Neural progenitor cell (in vitro differentiated cells): Measurements from ENCODE around the gene CCT5. TPM values are rescaled to one million over a fixed set of nuclear protein-coding genes. Genes with fewer than 3 reads are reported as not detected.

Source experiments
- DNase-seq: peaks from one replicate; pipeline ENCODE4 v3.0.0-alpha.2; 2016; ENCODE audit warnings: low spot score
- H2AFZ ChIP-seq: fragments of 200-600 bp; sonication (generic); replicated peaks from 2 replicates; pipeline ENCODE4 v1.6.1; 2016; ENCODE audit warnings: antibody characterized with exemption
- H3F3A ChIP-seq: fragments of 200-600 bp; sonication (generic); 2 replicates; pipeline ENCODE4 v1.6.1; 2016; ENCODE audit warnings: antibody characterized with exemption, low read depth
- H3K27ac ChIP-seq: fragments of 200-600 bp; sonication (generic); 2 replicates; pipeline ENCODE4 v1.5.1; 2016; ENCODE audit warnings: mild to moderate bottlenecking
- H3K27me3 ChIP-seq: fragments of 200-600 bp; sonication (generic); 2 replicates; pipeline ENCODE4 v1.6.1; 2016; ENCODE audit warnings: mild to moderate bottlenecking, moderate library complexity
- H3K36me3 ChIP-seq: fragments of 200-600 bp; sonication (generic); 2 replicates; pipeline ENCODE4 v1.5.1; 2016
- H3K4me1 ChIP-seq: fragments of 200-600 bp; sonication (generic); 2 replicates; pipeline ENCODE4 v1.6.1; 2016; ENCODE audit warnings: mixed run types
- H3K4me2 ChIP-seq: fragments of 200-600 bp; sonication (generic); 2 replicates; pipeline ENCODE4 v1.6.1; 2016
- H3K4me3 ChIP-seq: fragments of 200-600 bp; sonication (generic); 2 replicates; pipeline ENCODE4 v1.5.1; 2016
- H3K79me2 ChIP-seq: fragments of 200-600 bp; sonication (generic); 2 replicates; pipeline ENCODE4 v1.6.1; 2016; ENCODE audit warnings: low read depth
- H3K9ac ChIP-seq: fragments of 200-600 bp; sonication (generic); 2 replicates; pipeline ENCODE4 v1.6.1; 2016
- H3K9me3 ChIP-seq: fragments of 200-600 bp; sonication (generic); 2 replicates; pipeline ENCODE4 v1.5.1; 2016; ENCODE audit warnings: low read depth
- H4K20me1 ChIP-seq: fragments of 200-600 bp; sonication (generic); 2 replicates; pipeline ENCODE4 v1.6.1; 2016; ENCODE audit warnings: low read depth
- H3K27ac Mint-ChIP-seq: 3 replicates; pipeline ENCODE4 v1.8.0; 2021; ENCODE audit warnings: mixed read lengths
- H3K27me3 Mint-ChIP-seq: 2 replicates; pipeline ENCODE4 v1.8.0; 2022; ENCODE audit warnings: low read depth, mild to moderate bottlenecking, inconsistent platforms, moderate library complexity, mixed read lengths; ENCODE audit not compliant: insufficient read depth
- H3K36me3 Mint-ChIP-seq: 3 replicates; pipeline ENCODE4 v1.8.0; 2021; ENCODE audit warnings: mixed read lengths
- H3K4me1 Mint-ChIP-seq: 3 replicates; pipeline ENCODE4 v1.8.0; 2021; ENCODE audit warnings: mixed read lengths
- H3K4me3 Mint-ChIP-seq: 3 replicates; pipeline ENCODE4 v1.8.0; 2021; ENCODE audit warnings: mild to moderate bottlenecking, moderate library complexity, mixed read lengths
- H3K9me3 Mint-ChIP-seq: 3 replicates; pipeline ENCODE4 v1.8.0; 2020; ENCODE audit warnings: mixed read lengths
- CTCF ChIP-seq: fragments of 200-600 bp; sonication (generic); IDR thresholded peaks from 2 replicates; pipeline ENCODE4 v1.5.1; 2017; ENCODE audit warnings: antibody characterized with exemption, mild to moderate bottlenecking
- EZH2 ChIP-seq: fragments of 200-600 bp; sonication (generic); IDR thresholded peaks from 2 replicates; pipeline ENCODE4 v1.6.1; 2017; ENCODE audit warnings: antibody characterized with exemption, mild to moderate bottlenecking, moderate library complexity
- EZH2phosphoT487 ChIP-seq: fragments of 200-600 bp; sonication (generic); IDR thresholded peaks from 2 replicates; pipeline ENCODE4 v1.6.1; 2017; ENCODE audit warnings: antibody characterized with exemption
- total RNA-seq: library from RNA; depleted of rRNA; stranded (reverse); fragments of >200 nt; gene quantifications from 2 replicates; pipeline ENCODE4 v1.2.3, GENCODE V29; 2015; ENCODE audit warnings: low replicate concordance

CCT5 gene
- total RNA-seq, 1 donor from 2014 or later = 532 TPM

GRCh38 chr5:10304932-10305331, 54.9 kb downstream of the CCT5 start:
- no peaks in the 10 kb centered on the region for H4K20me1 ChIP-seq
- no peak for DNase-seq
- no peaks in the 10 kb centered on the region for H3K79me2 ChIP-seq
- Mint-ChIP-seq H3K27ac (no peak overlapping the region), H3K27me3 (peaks cover 11% of the 10 kb centered on the region), H3K4me3 (peak overlapping the region; percentile 58), H3K9me3 (no peaks in the 10 kb centered on the region), H3K36me3 (peaks cover 9% of the 10 kb centered on the region), H3K4me1 (peaks cover 21% of the 10 kb centered on the region)
- no peak overlapping the region for H3K4me3 ChIP-seq
- no peaks in the 10 kb centered on the region for H3K9me3 ChIP-seq
- peaks cover 11% of the 10 kb centered on the region for H3F3A ChIP-seq
- peaks cover 15% of the 10 kb centered on the region for H3K4me1 ChIP-seq
- H3K27me3 ChIP-seq = peaks cover 22% of the 10 kb centered on the region
- H2AFZ ChIP-seq = no peak overlapping the region
- H3K9ac ChIP-seq = no peak overlapping the region
- H3K4me2 ChIP-seq = no peak overlapping the region
- no peaks in the 10 kb centered on the region for H3K36me3 ChIP-seq
- TF ChIP-seq CTCF (no peak), EZH2 (no peak), EZH2phosphoT487 (no peak)
- H3K27ac ChIP-seq = no peak overlapping the region

- Mint-ChIP-seq H3K9me3 (no peaks in the 10 kb centered on the region), H3K4me3 (peak overlapping the region; percentile 34), H3K27me3 (peaks cover 13% of the 10 kb centered on the region), H3K27ac (no peak overlapping the region), H3K4me1 (peaks cover 24% of the 10 kb centered on the region), H3K36me3 (peaks cover 8% of the 10 kb centered on the region)
- no peak for TF ChIP-seq EZH2phosphoT487
- TF ChIP-seq CTCF = no peak
- no peaks in the 10 kb centered on the region for H3K79me2 ChIP-seq
- H3K36me3 ChIP-seq = no peaks in the 10 kb centered on the region
- H3K27me3 ChIP-seq = peaks cover 22% of the 10 kb centered on the region
- H3K9ac ChIP-seq = no peak overlapping the region
- no peak for DNase-seq
- H3K4me2 ChIP-seq = peak overlapping the region; percentile 94
- peaks cover 11% of the 10 kb centered on the region for H3F3A ChIP-seq
- peak overlapping the region; percentile 71 for H3K4me3 ChIP-seq
- H3K9me3 ChIP-seq = no peaks in the 10 kb centered on the region
- H3K27ac ChIP-seq = no peak overlapping the region
- H4K20me1 ChIP-seq = no peaks in the 10 kb centered on the region
- H2AFZ ChIP-seq = no peak overlapping the region
- peaks cover 15% of the 10 kb centered on the region for H3K4me1 ChIP-seq
Measured at GRCh38 chr5:10306114-10306513, 56.0 kb downstream of the CCT5 start.

- Histone ChIP-seq H3K9me3 (no peaks in the 10 kb centered on the region), H3F3A (peaks cover 11% of the 10 kb centered on the region), H3K4me1 (peaks cover 15% of the 10 kb centered on the region), H3K4me2 (peak overlapping the region; percentile 94), H3K4me3 (peak overlapping the region; percentile 71), H4K20me1 (no peaks in the 10 kb centered on the region), H3K36me3 (no peaks in the 10 kb centered on the region), H3K27me3 (peaks cover 22% of the 10 kb centered on the region), H2AFZ (peak overlapping the region; percentile 99), H3K27ac (no peak overlapping the region), H3K79me2 (no peaks in the 10 kb centered on the region), H3K9ac (no peak overlapping the region)
- no peaks in the 10 kb centered on the region for H3K9me3 Mint-ChIP-seq
- DNase-seq = no peak
- H3K27ac Mint-ChIP-seq = peak overlapping the region; percentile 25
- peak overlapping the region; percentile 84 for H3K4me3 Mint-ChIP-seq
- peaks cover 13% of the 10 kb centered on the region for H3K27me3 Mint-ChIP-seq
- peaks cover 27% of the 10 kb centered on the region for H3K4me1 Mint-ChIP-seq
- H3K36me3 Mint-ChIP-seq = peaks cover 7% of the 10 kb centered on the region
- TF ChIP-seq EZH2phosphoT487 = no peak
- TF ChIP-seq EZH2 = no peak
- no peak for TF ChIP-seq CTCF
Measured at GRCh38 chr5:10306806-10307205, 56.7 kb downstream of the CCT5 start.
